ENCODE results near the gene MCOLN1. TPM values are rescaled to one million over a fixed set of nuclear protein-coding genes. Genes with fewer than 3 reads are reported as not detected.

The MCOLN1 gene
- total RNA-seq, 1 donor from 2014 or later, result 39.8 TPM

- no peak for TF ChIP-seq CTCF (IDR thresholded peaks at IDR 0.05; ENCODE audit: partially characterized antibody, unreplicated experiment)
- no peaks in the 10 kb centered on the region for H3K4me1 Mint-ChIP-seq (ENCODE audit: low read depth, unreplicated experiment)
- DNase-seq, result no peak
- peaks cover 5% of the 10 kb centered on the region for H3K27me3 Mint-ChIP-seq (ENCODE audit: unreplicated experiment)
- no peak overlapping the region for H3K4me3 Mint-ChIP-seq (ENCODE audit: unreplicated experiment)
- no peaks in the 10 kb centered on the region for H3K36me3 Mint-ChIP-seq (ENCODE audit: unreplicated experiment)
- no peaks in the 10 kb centered on the region for H3K9me3 Mint-ChIP-seq (ENCODE audit: unreplicated experiment)
- no peak overlapping the region for H3K27ac Mint-ChIP-seq (ENCODE audit: unreplicated experiment)
Observed at GRCh38 chr19:7527516-7528191, 5.2 kb downstream of the MCOLN1 start.

GRCh38 chr19:7528192-7528519 lies 5.7 kb downstream of the MCOLN1 start:
- Mint-ChIP-seq H3K9me3 (ENCODE audit: unreplicated experiment) (no peaks in the 10 kb centered on the region), H3K27ac (ENCODE audit: unreplicated experiment) (no peak overlapping the region), H3K27me3 (ENCODE audit: unreplicated experiment) (peaks cover 5% of the 10 kb centered on the region), H3K4me1 (ENCODE audit: low read depth, unreplicated experiment) (no peaks in the 10 kb centered on the region), H3K4me3 (ENCODE audit: unreplicated experiment) (no peak overlapping the region), H3K36me3 (ENCODE audit: unreplicated experiment) (no peaks in the 10 kb centered on the region)
- TF ChIP-seq CTCF (IDR thresholded peaks at IDR 0.05; ENCODE audit: partially characterized antibody, unreplicated experiment), result no peak
- no peak for DNase-seq

- Mint-ChIP-seq H3K4me1 (ENCODE audit: low read depth, unreplicated experiment) (no peaks in the 10 kb centered on the region), H3K9me3 (ENCODE audit: unreplicated experiment) (no peaks in the 10 kb centered on the region), H3K36me3 (ENCODE audit: unreplicated experiment) (no peaks in the 10 kb centered on the region), H3K4me3 (ENCODE audit: unreplicated experiment) (no peak overlapping the region), H3K27ac (ENCODE audit: unreplicated experiment) (no peak overlapping the region), H3K27me3 (ENCODE audit: unreplicated experiment) (peaks cover 5% of the 10 kb centered on the region)
- no peak for TF ChIP-seq CTCF (IDR thresholded peaks at IDR 0.05; ENCODE audit: partially characterized antibody, unreplicated experiment)
- no peak for DNase-seq
Observed at GRCh38 chr19:7528522-7529245, 6.3 kb downstream of the MCOLN1 start.

GRCh38 chr19:7529246-7529600 lies 6.8 kb downstream of the MCOLN1 start:
- H3K27me3 Mint-ChIP-seq (ENCODE audit: unreplicated experiment), result peaks cover 6% of the 10 kb centered on the region
- no peak overlapping the region for H3K4me3 Mint-ChIP-seq (ENCODE audit: unreplicated experiment)
- no peaks in the 10 kb centered on the region for H3K4me1 Mint-ChIP-seq (ENCODE audit: low read depth, unreplicated experiment)
- H3K27ac Mint-ChIP-seq (ENCODE audit: unreplicated experiment), result no peak overlapping the region
- peaks cover 2% of the 10 kb centered on the region for H3K9me3 Mint-ChIP-seq (ENCODE audit: unreplicated experiment)
- TF ChIP-seq CTCF (IDR thresholded peaks at IDR 0.05; ENCODE audit: partially characterized antibody, unreplicated experiment), result no peak
- no peaks in the 10 kb centered on the region for H3K36me3 Mint-ChIP-seq (ENCODE audit: unreplicated experiment)
- DNase-seq, result no peak

Data from glutamatergic neuron (in vitro differentiated cells).